Measurements from ENCODE around the gene HIF1A.

The HIF1A gene

DNA sequence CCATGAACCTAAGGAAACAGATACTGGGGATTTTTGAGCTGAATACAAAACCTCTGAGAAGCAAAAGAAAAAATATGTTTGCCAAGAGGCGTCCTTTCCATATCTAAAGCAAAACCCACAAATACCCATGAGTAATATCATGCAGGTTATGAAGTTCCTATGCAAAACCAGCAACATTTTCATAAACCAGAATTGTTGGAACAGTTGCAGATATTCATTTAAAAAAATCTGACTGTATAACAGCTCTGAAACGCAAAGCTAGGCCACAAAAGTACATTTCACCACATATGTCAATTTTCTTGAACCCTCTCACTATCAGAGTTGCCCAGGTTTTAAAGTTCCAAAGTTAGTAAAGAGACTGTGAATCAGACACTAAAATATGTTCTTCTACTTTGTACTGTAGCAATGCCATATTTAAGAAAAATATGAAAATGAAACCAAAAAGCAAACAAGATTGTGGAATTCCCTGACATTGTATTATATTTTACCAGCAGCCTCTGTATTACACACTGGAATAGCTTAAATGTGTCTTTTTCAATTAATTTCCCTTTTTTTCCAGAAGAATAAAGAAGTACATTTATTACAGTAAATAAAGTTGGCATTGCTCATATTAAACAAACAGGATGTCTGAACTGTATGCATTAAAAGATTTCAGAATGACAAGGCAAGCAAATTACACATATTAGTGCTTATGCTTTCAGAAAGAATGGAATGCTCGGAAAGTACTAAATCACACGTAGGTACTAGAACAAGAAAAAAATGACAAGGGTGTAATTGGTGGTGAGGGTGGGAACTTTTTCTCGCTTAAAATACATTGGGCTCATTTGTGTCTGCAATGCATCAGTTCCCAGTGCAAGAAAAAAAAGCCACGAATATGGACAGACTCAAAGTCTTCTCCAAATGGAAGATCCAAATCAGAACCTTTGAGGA lies 33.6 kb upstream of the HIF1A start:
- Histone ChIP-seq H3K4me3 (peak overlapping the region; percentile 23), H3K27ac (peak overlapping the region; percentile 37 to 56)
- DNase-seq (ENCODE audit: low spot score): no peak
- TF ChIP-seq, protein P1, sequence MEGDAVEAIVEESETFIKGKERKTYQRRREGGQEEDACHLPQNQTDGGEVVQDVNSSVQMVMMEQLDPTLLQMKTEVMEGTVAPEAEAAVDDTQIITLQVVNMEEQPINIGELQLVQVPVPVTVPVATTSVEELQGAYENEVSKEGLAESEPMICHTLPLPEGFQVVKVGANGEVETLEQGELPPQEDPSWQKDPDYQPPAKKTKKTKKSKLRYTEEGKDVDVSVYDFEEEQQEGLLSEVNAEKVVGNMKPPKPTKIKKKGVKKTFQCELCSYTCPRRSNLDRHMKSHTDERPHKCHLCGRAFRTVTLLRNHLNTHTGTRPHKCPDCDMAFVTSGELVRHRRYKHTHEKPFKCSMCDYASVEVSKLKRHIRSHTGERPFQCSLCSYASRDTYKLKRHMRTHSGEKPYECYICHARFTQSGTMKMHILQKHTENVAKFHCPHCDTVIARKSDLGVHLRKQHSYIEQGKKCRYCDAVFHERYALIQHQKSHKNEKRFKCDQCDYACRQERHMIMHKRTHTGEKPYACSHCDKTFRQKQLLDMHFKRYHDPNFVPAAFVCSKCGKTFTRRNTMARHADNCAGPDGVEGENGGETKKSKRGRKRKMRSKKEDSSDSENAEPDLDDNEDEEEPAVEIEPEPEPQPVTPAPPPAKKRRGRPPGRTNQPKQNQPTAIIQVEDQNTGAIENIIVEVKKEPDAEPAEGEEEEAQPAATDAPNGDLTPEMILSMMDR (IDR thresholded peaks at IDR 0.05): no peak

DNA sequence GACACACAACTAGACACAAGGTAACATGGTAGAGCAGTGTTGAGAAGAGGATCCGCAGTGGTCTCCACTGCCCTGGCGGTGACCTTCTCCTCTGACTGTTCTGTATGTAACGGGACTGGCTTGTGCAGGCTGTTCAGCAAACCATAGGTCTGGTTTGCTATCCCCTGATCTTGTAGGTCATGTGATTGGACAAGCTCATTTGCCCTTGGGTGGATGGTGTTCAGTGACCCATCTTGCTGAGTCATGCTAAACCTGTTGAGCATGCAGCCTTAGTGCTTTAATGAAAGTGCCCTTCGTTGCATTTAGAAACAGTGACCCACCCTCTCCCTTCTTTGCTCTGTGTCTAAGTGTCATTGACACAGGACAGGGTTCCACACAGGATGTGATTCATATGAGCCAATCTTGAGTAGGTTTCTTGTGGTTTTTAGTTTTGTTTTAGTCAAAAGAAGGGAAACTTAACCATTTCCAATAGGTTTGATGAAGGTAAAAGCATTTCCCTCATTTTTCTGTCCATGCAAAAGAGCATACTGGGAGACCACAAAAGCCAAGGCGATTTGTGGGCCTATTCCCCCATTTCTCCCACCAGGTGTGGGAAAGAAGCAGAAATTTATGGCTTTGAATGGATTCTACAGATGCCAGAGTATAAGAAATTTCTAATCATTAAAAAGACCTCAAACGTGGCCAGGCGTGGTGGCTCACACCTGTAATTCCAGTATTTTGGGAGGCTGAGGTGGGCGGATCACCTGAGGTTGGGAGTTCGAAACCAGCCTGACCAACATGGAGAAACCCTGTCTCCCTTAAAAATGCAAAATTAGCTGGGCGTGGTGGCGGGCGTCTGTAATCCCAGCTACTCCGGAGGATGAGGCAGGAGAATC lies 32.6 kb upstream of the HIF1A start:
- TF ChIP-seq, protein P1 (IDR thresholded peaks at IDR 0.05): no peak
- Histone ChIP-seq H3K27ac (peak overlapping the region; percentile 26 to 56), H3K4me3 (no peak overlapping the region)
- no peak for DNase-seq (ENCODE audit: low spot score)

DNA sequence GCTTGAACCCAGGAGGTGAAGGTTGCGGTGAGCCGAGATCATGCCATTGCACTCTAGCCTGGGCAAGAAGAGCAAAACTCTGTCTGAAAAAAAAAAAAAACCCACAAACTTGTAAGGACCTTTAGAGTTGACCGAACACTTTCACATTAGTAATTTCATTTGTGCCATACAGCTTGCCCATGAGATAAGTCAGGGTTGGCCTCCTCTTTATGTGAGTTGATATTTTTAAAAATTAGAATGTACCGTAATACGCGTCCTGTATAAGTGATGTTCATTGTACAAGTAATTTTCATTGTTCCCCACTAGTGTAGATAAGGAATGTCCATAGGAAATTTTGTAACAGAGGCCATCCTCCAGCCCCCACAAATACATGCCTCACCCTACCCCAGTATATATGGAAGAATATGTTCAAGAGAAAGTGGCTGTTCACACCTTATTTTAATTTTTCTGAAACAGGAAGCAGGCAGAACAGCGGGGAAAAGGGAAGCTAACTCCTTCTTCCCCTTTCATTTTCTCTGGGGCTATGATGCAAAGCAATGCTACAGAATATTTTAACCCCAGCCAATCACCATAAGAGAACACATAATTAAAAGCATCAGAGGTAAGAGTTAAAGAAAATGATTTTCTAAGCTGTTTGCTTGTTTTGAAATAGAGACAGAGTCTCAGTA lies 31.9 kb upstream of the HIF1A start:
- no peak for DNase-seq (ENCODE audit: low spot score)
- Histone ChIP-seq H3K27ac (no peak overlapping the region), H3K4me3 (no peak overlapping the region)
- TF ChIP-seq, protein P1 (IDR thresholded peaks at IDR 0.05): no peak

GRCh38 chr14:61668282-61668681 lies 27.0 kb upstream of the HIF1A start:
- no peak for DNase-seq (ENCODE audit: low spot score)
- H3K27ac ChIP-seq: no peak overlapping the region

DNA sequence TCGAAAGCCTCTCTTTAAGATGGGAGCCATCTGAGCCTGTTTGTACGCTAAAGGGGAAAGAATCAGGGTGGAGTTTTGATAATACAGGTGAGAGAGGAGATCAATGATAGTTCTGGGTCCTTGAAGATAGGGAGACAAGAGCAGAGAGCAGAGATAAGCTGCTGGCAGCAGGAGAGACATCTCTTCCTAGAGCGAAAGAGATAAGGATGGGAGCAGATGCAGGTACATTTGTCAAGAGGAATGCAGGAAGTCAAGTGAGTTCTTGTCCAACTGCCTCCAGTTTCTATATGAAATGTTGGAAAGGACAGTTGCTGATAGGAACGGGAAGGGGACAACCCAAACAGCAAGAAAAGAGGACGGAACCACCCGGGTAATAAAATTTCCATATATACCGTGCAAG lies 24.7 kb upstream of the HIF1A start:
- no peak overlapping the region for H3K27ac ChIP-seq
- H3K4me3 ChIP-seq: no peak overlapping the region
- no peak for DNase-seq (ENCODE audit: low spot score)
- TF ChIP-seq, protein P1 (IDR thresholded peaks at IDR 0.05): no peak

More at GRCh38 chr14:61668282-61668681, 27.0 kb upstream of the HIF1A start:
- TF ChIP-seq, protein P1 (IDR thresholded peaks at IDR 0.05): no peak
- H3K4me3 ChIP-seq: no peak overlapping the region

DNA sequence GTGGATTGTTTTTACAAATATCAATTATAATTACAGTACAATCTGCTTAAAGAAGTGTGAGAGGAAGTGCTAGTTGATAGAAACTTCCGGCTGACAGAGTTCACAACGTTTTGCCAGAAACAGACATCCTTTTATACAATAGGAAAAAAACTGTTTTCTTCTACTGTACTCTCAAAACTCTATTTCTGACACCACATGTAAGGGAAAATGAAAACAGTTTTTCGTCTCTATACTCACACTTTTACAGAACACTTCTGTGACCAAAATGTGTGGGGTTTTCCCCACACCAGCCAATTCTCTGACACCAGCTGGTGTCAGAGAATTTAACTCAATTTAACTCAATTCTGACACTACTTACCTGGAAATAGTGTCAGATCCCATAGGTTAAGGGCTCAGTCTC lies 24.2 kb upstream of the HIF1A start:
- TF ChIP-seq, protein P1 (IDR thresholded peaks at IDR 0.05): no peak
- Histone ChIP-seq H3K27ac (no peak overlapping the region), H3K4me3 (no peak overlapping the region)
- DNase-seq (ENCODE audit: low spot score): no peak
